ENCODE data around the gene AQP3.

DNA sequence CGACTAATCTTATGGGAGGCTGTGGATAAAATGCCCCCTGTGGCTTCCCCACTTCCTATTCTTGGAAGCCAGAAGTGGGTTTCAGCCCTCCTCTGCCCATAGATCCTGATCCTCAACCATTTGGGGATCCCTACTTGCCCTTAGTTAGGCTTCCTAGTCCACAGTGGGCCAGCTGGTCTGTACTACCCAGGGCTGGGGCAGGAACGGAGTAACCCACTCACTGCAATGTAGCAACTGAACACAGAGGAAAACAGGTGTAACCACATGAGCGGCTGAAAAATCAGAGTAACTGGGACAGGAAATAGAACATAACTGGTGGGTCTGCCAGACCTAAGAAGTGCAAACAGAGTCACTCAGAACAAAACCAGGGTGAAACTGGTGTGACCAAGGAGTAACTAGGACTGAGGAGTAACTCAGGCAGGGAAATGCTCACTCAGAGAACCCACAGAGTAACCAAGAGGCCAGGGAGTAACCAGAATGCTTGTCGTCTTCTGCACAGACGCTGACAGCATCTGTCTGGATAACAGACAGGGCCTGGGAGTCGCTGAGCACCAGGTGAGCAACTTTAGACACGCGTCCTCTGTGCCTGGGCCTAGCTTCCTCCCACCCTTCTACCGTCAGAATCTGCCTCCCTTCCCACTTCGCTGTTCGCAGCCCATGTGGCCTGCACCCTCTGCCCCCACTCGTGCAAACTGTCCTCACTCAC, 1.0 kb downstream of the AQP3 start:
- TF ChIP-seq POLR2A (IDR thresholded peaks at IDR 0.05) = peak in 1 of 3 donors; percentile 8
- TF ChIP-seq, protein P1, sequence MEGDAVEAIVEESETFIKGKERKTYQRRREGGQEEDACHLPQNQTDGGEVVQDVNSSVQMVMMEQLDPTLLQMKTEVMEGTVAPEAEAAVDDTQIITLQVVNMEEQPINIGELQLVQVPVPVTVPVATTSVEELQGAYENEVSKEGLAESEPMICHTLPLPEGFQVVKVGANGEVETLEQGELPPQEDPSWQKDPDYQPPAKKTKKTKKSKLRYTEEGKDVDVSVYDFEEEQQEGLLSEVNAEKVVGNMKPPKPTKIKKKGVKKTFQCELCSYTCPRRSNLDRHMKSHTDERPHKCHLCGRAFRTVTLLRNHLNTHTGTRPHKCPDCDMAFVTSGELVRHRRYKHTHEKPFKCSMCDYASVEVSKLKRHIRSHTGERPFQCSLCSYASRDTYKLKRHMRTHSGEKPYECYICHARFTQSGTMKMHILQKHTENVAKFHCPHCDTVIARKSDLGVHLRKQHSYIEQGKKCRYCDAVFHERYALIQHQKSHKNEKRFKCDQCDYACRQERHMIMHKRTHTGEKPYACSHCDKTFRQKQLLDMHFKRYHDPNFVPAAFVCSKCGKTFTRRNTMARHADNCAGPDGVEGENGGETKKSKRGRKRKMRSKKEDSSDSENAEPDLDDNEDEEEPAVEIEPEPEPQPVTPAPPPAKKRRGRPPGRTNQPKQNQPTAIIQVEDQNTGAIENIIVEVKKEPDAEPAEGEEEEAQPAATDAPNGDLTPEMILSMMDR (IDR thresholded peaks at IDR 0.05) = no peak
